ENCODE measurements around the gene SERP2.

Gene SERP2

DNA sequence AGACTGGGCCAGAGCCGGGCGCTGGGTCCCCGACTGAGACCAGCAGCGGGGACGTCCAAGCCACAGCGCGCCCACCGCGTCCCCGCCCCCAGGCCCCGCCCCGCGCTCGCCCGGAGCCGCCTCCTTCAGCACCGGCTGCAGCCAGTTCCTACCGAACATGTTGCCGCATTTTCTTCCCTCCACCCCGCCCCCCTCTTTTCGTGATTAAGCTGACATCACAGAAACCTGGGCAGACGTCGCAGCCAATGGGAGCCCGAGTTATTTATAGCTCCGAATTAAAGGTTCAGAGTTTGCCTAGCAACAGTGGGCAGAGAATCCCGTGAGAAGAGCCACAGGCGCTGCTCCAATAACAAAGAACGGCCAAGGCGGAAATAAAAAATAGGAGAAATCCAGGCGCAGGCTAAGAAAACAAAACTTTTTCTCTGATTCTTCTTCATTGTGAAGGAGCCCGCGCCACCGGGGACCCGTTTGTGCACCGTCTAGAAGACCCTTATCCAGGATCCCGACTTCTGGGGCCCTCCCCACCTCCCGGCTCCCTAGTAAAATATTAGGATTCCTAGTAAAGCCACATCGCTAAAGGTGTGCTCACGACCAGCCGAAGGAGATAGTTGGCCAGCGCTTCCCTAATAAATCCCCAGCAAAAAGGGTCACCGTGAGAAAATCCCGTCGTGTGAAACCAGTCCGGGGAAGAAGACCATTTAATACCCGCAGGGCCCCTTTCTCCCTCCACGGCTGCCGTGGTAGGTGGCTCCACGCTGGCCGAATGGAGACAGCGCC is 61.7 kb downstream of the SERP2 start:
- H3K4me1 ChIP-seq (ENCODE audit: control insufficient read depth, insufficient read depth, low read length) = peaks cover 13% of the 10 kb centered on the region
- peak overlapping the region; percentile 59 for H3K9ac ChIP-seq (ENCODE audit: low read length)
- H3K27ac ChIP-seq (ENCODE audit: low read depth, low read length) = peak overlapping the region; percentile 81
- H3K36me3 ChIP-seq (ENCODE audit: control insufficient read depth, insufficient read depth, low read length) = peaks cover 7% of the 10 kb centered on the region
- no peaks in the 10 kb centered on the region for H3K27me3 ChIP-seq (ENCODE audit: control insufficient read depth, insufficient read depth, low read length)
- H3K4me3 ChIP-seq (ENCODE audit: low read length) = peak overlapping the region; percentile 92

DNA sequence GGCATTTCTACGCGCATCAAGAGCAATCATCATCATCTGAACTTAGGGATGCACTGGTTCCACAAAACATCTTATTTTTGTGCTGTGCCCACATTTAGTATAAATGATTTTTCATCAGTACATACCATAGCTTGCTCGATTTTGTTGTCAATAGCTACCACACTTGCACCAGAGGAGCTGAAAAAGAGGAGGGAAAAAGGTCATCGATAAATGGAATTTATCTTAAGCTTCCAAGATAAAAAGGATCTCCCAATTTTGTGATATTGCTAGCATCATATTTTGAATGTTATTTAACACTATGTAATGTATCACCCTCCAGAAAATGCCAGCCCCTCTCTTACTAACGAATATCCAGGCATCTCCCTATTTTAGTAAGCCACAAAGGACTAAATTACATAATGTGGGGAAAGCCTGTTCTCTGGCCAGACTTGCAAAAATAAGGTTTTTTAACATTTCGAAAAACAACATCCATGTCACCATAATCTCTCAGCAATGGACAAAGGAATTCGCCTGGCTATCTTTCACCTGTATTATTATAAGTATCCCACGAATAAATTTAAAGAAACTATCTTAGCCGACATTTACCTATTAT is 62.4 kb downstream of the SERP2 start:
- Histone ChIP-seq H3K4me3 (ENCODE audit: low read length) (peak overlapping the region; percentile 92), H3K9ac (ENCODE audit: low read length) (peak overlapping the region; percentile 59), H3K27ac (ENCODE audit: low read depth, low read length) (peak overlapping the region; percentile 81), H3K27me3 (ENCODE audit: control insufficient read depth, insufficient read depth, low read length) (no peaks in the 10 kb centered on the region), H3K36me3 (ENCODE audit: control insufficient read depth, insufficient read depth, low read length) (peaks cover 7% of the 10 kb centered on the region), H3K4me1 (ENCODE audit: control insufficient read depth, insufficient read depth, low read length) (peaks cover 13% of the 10 kb centered on the region)

DNA sequence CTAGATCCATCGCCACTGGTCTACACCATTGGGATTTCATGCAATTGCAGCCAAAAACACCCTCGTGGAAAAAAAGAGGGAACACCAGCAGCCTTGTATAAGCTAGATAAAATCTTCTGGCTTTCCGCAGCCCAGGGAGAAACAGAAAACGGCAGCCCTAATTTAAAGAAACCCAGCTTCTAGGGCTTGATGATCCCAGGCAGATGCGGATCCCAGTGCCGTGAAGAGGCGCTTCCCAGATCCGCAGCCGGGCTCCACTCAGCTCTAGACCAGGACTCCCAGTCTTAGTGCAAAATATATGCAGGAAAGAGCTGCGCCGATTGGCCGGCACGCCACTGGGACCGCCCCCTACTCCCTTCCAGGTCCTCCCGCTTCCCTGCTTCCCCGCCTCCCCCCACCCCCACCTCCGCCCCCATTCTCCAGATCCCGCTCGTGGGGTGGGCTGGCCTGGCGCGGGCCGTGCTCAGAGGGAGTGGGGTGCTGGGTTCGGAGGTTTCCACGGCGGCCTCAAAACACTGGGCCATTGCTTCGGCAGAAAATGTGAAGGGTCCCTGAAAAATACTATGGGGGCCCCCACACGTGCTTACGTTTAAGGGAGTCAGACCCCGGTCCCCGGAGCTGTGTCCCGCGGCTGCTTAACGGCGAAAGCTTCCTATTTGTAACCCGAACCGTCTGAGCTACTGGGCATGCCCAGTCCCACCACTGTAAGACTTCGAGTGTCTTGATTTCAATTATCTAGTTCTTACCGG is 63.1 kb downstream of the SERP2 start:
- peak overlapping the region; percentile 84 for H3K27ac ChIP-seq (ENCODE audit: low read depth, low read length)
- H3K27me3 ChIP-seq (ENCODE audit: control insufficient read depth, insufficient read depth, low read length) = no peaks in the 10 kb centered on the region
- peak overlapping the region; percentile 92 for H3K4me3 ChIP-seq (ENCODE audit: low read length)
- H3K4me1 ChIP-seq (ENCODE audit: control insufficient read depth, insufficient read depth, low read length) = peaks cover 13% of the 10 kb centered on the region
- peak overlapping the region; percentile 59 for H3K9ac ChIP-seq (ENCODE audit: low read length)
- H3K36me3 ChIP-seq (ENCODE audit: control insufficient read depth, insufficient read depth, low read length) = peaks cover 7% of the 10 kb centered on the region

DNA sequence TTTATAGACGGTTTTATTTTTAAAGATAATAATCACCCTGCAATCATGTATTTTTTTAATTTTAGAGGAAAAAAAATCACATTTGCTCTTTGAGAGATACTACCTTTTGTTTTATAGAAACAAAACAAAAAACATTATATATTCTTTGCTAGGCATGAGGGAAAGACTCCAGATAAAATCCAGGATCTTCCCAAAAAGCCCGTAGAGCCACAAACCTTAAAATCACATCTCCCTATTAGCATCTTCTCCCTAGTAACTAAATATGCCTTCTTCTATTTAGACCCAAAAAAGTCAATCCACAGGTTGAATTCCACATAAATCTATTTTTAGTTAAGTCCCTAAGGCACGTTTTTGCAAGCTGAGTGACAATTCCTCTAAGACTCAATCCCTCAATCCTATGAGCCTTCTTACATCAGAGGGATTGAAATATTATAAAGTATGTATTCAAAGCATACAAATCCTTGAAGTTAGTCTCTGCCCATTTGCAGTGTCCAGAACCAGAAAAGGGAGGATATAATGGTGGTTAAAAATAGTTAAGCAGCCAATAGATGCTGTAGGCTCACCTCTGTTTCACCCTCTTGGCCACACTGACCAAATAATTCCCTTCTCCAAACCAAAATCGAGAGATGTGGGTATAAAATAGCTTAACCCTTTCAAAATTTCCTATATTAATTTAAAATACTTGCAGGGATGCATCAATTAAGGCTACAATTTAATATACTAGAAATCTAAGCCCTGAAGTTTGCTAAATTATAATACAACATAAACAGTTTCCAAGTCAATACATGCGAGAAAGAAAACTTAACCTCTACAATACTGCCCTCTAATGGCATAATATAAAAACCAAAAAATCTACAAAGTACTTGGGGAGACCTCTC is 64.0 kb downstream of the SERP2 start:
- no peaks in the 10 kb centered on the region for H3K27me3 ChIP-seq (ENCODE audit: control insufficient read depth, insufficient read depth, low read length)
- peak overlapping the region; percentile 69 for H3K4me3 ChIP-seq (ENCODE audit: low read length)
- H3K27ac ChIP-seq (ENCODE audit: low read depth, low read length) = peak overlapping the region; percentile 84
- H3K9ac ChIP-seq (ENCODE audit: low read length) = no peak overlapping the region
- H3K4me1 ChIP-seq (ENCODE audit: control insufficient read depth, insufficient read depth, low read length) = peaks cover 15% of the 10 kb centered on the region
- peaks cover 7% of the 10 kb centered on the region for H3K36me3 ChIP-seq (ENCODE audit: control insufficient read depth, insufficient read depth, low read length)

DNA sequence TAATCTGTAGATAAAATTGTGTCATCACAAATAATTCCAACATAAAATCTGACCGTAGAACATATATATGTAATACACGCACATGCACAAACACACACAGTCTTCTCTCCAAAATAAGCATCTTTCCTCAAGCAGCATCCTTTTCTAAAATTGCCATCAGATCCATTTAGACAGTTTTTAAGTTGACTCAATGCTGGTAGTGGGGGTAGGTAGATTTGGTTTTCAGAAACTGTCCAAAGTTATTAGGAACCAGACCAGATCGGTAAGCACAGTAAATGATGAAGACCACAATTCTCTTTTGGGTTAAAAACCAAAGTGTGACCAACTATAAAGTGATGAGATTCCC is 64.6 kb downstream of the SERP2 start:
- H3K36me3 ChIP-seq (ENCODE audit: control insufficient read depth, insufficient read depth, low read length) = peaks cover 7% of the 10 kb centered on the region
- no peak overlapping the region for H3K27ac ChIP-seq (ENCODE audit: low read depth, low read length)
- H3K27me3 ChIP-seq (ENCODE audit: control insufficient read depth, insufficient read depth, low read length) = no peaks in the 10 kb centered on the region
- H3K4me3 ChIP-seq (ENCODE audit: low read length) = no peak overlapping the region
- peaks cover 15% of the 10 kb centered on the region for H3K4me1 ChIP-seq (ENCODE audit: control insufficient read depth, insufficient read depth, low read length)
- no peak overlapping the region for H3K9ac ChIP-seq (ENCODE audit: low read length)

DNA sequence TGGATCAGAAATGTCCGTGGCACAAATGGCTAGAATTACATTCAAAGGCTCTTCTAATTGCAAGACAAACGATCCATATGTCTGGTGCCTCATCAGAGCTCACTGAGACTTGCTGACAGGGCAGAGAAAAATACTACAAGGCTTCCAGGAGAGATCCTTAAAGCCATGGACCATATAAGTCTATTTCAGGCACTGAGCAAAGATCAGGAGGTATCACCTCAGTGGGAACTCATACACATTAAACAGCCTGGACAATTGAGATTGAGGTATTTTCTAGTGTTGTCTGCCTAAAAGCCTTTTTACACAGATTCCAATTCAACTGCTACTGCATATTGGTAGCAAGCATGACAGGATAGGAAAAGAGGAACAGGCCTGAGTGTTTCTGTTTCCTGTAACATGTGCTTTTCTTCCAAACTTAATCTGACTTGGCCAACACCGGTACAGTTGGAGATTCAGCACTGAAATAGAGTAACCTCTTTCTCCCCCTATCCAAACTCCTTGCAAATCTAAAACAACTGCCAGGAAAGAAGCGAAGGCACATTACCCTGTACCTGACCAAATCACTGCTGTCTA is 65.9 kb downstream of the SERP2 start:
- Histone ChIP-seq H3K27ac (ENCODE audit: low read depth, low read length) (no peak overlapping the region), H3K27me3 (ENCODE audit: control insufficient read depth, insufficient read depth, low read length) (no peaks in the 10 kb centered on the region), H3K9ac (ENCODE audit: low read length) (no peak overlapping the region), H3K4me1 (ENCODE audit: control insufficient read depth, insufficient read depth, low read length) (peaks cover 10% of the 10 kb centered on the region), H3K4me3 (ENCODE audit: low read length) (no peak overlapping the region), H3K36me3 (ENCODE audit: control insufficient read depth, insufficient read depth, low read length) (peaks cover under 1% of the 10 kb centered on the region)

DNA sequence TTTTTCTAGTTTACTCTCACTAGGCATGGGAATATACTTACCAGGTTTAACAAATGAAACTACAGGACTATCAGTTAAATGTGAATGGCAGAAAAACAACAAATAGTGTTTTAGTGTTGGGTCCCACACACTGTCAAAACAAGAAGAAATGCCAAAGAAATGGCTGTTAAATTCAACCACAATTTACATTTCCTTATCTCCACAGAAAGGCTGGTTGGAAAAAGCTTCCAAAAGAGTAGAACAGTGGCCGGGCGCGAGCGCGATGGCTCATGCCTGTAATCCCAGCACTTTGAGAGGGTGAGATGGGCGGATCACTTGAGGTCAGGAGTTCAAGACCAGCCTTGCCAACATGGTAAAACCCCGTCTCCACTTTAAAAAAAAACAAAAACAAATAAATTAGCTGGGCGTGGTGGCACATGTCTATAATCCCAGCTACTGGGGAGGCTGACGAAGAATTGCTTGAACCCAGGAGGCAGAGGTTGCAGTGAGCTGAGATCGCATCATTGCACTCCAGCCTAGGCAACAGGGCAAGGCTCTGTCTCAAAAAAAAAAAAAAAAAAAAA is 66.5 kb downstream of the SERP2 start:
- H3K27ac ChIP-seq (ENCODE audit: low read depth, low read length) = no peak overlapping the region
- H3K4me3 ChIP-seq (ENCODE audit: low read length) = no peak overlapping the region
- H3K27me3 ChIP-seq (ENCODE audit: control insufficient read depth, insufficient read depth, low read length) = no peaks in the 10 kb centered on the region
- no peak overlapping the region for H3K9ac ChIP-seq (ENCODE audit: low read length)
- H3K36me3 ChIP-seq (ENCODE audit: control insufficient read depth, insufficient read depth, low read length) = no peaks in the 10 kb centered on the region
- H3K4me1 ChIP-seq (ENCODE audit: control insufficient read depth, insufficient read depth, low read length) = peaks cover 10% of the 10 kb centered on the region
